Esophagus muscularis mucosa (tissue), 4 donors: ENCODE data around the gene MARK1. TPM values are rescaled to one million over a fixed set of nuclear protein-coding genes. Genes with fewer than 3 reads are reported as not detected.
A peak's percentile ranks its signal among the peaks of the same experiment; 100 is the strongest.

Experiments
- DNase-seq: peaks from one replicate; pipeline ENCODE4 v3.0.0-alpha.2; 2017; ENCODE audit errors: extremely low spot score
- H3K27ac ChIP-seq, 4 donors: fragments of 200-600 bp; sonication (generic); replicated peaks in 1 of 4; 1 replicate in 3 of 4; 2 replicates in 1 of 4; pipeline ENCODE4 v1.5.1; 2016 to 2019; ENCODE audit warnings: mild to moderate bottlenecking in 1 of 4
- H3K27me3 ChIP-seq, 4 donors: fragments of 200-600 bp; sonication (generic); one replicate each; pipeline versions ENCODE4 v1.5.1 to v1.6.0; 2016 to 2019
- H3K36me3 ChIP-seq, 4 donors: fragments of 200-600 bp; sonication (generic); one replicate each; pipeline ENCODE4 v1.5.1; 2016 to 2019
- H3K4me1 ChIP-seq, 4 donors: fragments of 200-600 bp; sonication (generic); one replicate each; pipeline ENCODE4 v1.5.1; 2016 to 2019
- H3K4me3 ChIP-seq, 4 donors: fragments of 200-600 bp; sonication (generic); 1 replicate in 2 of 4; 2 replicates in 2 of 4; pipeline ENCODE4 v1.5.1; 2016 to 2019; ENCODE audit warnings: mild to moderate bottlenecking in 4 of 4, moderate library complexity in 1 of 4
- H3K9me3 ChIP-seq, 4 donors: fragments of 200-600 bp; sonication (generic); 1 replicate in 3 of 4; 2 replicates in 1 of 4; pipeline ENCODE4 v1.5.1; 2016 to 2019
- CTCF ChIP-seq, 3 experiments: fragments of 200-600 bp in 2 of 3; fragments of 450-650 bp in 1 of 3; sonication (generic) in 2 of 3; IDR thresholded peaks; one replicate each; pipeline ENCODE4 v1.5.1; 2017 to 2019; ENCODE audit warnings: antibody characterized with exemption in 3 of 3, mild to moderate bottlenecking in 2 of 3, moderate library complexity in 1 of 3
- EP300 ChIP-seq: sonication (generic); formaldehyde crosslinking; IDR thresholded peaks from one replicate; pipeline ENCODE4 v1.6.1; 2017; ENCODE audit warnings: antibody characterized with exemption
- POLR2A ChIP-seq: fragments of 450-650 bp; IDR thresholded peaks from one replicate; pipeline ENCODE4 v1.6.1; 2017; ENCODE audit warnings: antibody characterized with exemption, moderate library complexity, mild to moderate bottlenecking, low read depth
- POLR2AphosphoS5 ChIP-seq, 2 donors: sonication (generic); formaldehyde crosslinking; IDR thresholded peaks; one replicate each; pipeline ENCODE4 v1.6.1; 2017; ENCODE audit warnings: antibody characterized with exemption in 2 of 2
- WGBS: methylation state at CpG from one replicate; pipeline ENCODE4 v1.1.5; 2018; 5-methylcytosine and 5-hydroxymethylcytosine counted together
- intact Hi-C: fragments of 100-400 bp; cut with DNase I; formaldehyde crosslinking; loops from one replicate; pipeline ENCODE4 v1.15.1; 2023
- total RNA-seq, 4 donors: library from RNA; depleted of rRNA; stranded (reverse); fragments of >200 nt; gene quantifications; one replicate each; pipeline versions ENCODE4 v1.1.0 to v1.2.1, GENCODE V29; 2016

The MARK1 gene
- total RNA-seq, 4 donors from 2014 or later = 16.7 to 24.4 (median 17.6) TPM

GRCh38 chr1:220684890-220685289 lies 157.0 kb downstream of the MARK1 start:
- DNase-seq = no peak
- Histone ChIP-seq H3K27me3 (no peaks in the 10 kb centered on the region), H3K4me1 (peaks cover 4 to 9% (median 5%) of the 10 kb centered on the region in 4 donors), H3K4me3 (no peak overlapping the region), H3K9me3 (no peaks in the 10 kb centered on the region), H3K27ac (no peak overlapping the region), H3K36me3 (no peaks in the 10 kb centered on the region)
- 60% methylated on average over 4 of the region's 4 CpGs for WGBS
- no peak for TF ChIP-seq POLR2AphosphoS5 (IDR thresholded peaks at IDR 0.05)
- TF ChIP-seq CTCF (IDR thresholded peaks at IDR 0.05) = no peak
- no peak for TF ChIP-seq POLR2A
- no peak for TF ChIP-seq EP300
- intact Hi-C loops = no loop called here

- WGBS = 78% methylated on average over 3 of the region's 3 CpGs
These were observed 157.9 kb downstream of the MARK1 start for GRCh38 chr1:220685879-220686278.

GRCh38 chr1:220687809-220688208 lies 159.9 kb downstream of the MARK1 start:
- H3K27me3 ChIP-seq = no peaks in the 10 kb centered on the region
- TF ChIP-seq POLR2AphosphoS5 (IDR thresholded peaks at IDR 0.05) (no peak), CTCF (IDR thresholded peaks at IDR 0.05) (no peak)
- H3K4me3 ChIP-seq = no peak overlapping the region
- H3K4me1 ChIP-seq = peaks cover 4 to 24% (median 18%) of the 10 kb centered on the region in 4 donors
- WGBS = 83% methylated on average over 5 of the region's 5 CpGs
- H3K27ac ChIP-seq = no peak overlapping the region
- no peaks in the 10 kb centered on the region for H3K9me3 ChIP-seq
- intact Hi-C loops = no loop called here
- DNase-seq = no peak
- H3K36me3 ChIP-seq = no peaks in the 10 kb centered on the region

More at GRCh38 chr1:220685879-220686278, 157.9 kb downstream of the MARK1 start:
- intact Hi-C loops = no loop called here
- no peaks in the 10 kb centered on the region for H3K9me3 ChIP-seq
- no peak overlapping the region for H3K27ac ChIP-seq
- peaks cover 4 to 15% (median 14%) of the 10 kb centered on the region in 4 donors for H3K4me1 ChIP-seq
- TF ChIP-seq POLR2A (no peak), CTCF (IDR thresholded peaks at IDR 0.05) (no peak), EP300 (no peak), POLR2AphosphoS5 (IDR thresholded peaks at IDR 0.05) (no peak)
- no peak overlapping the region for H3K4me3 ChIP-seq
- H3K27me3 ChIP-seq = no peaks in the 10 kb centered on the region
- H3K36me3 ChIP-seq = no peaks in the 10 kb centered on the region
- no peak for DNase-seq

- Histone ChIP-seq H3K27ac (no peak overlapping the region), H3K9me3 (no peaks in the 10 kb centered on the region), H3K27me3 (no peaks in the 10 kb centered on the region), H3K36me3 (no peaks in the 10 kb centered on the region), H3K4me1 (peaks cover 4 to 24% (median 18%) of the 10 kb centered on the region in 4 donors), H3K4me3 (peak overlapping the region; percentile 70 to 84 (median 73))
- TF ChIP-seq CTCF (IDR thresholded peaks at IDR 0.05) = no peak
- no peak for TF ChIP-seq EP300
- TF ChIP-seq POLR2A = no peak
- TF ChIP-seq POLR2AphosphoS5 (IDR thresholded peaks at IDR 0.05) = no peak
- DNase-seq = no peak
- 41% methylated on average over 14 of the region's 14 CpGs for WGBS
- intact Hi-C loops = loop anchor here (2.0 to 5.0 kb wide), 2 partner anchors 43 to 88 kb away; no protein-coding TSS in a partner anchor
These were observed 161.7 kb downstream of the MARK1 start for GRCh38 chr1:220689666-220690065.
